NB4 (cell line): ENCODE measurements around the gene CARD19.
"Not testable (repeated sequence)": the region's sequence is repeated elsewhere in the genome, so short reads cannot be mapped to it uniquely, and the experiment has no call there.

Source experiments
- DNase-seq: peaks from one replicate; pipeline ENCODE4 v3.0.0; 2010; ENCODE audit warnings: low read depth
- H3K4me3 ChIP-seq: one replicate; pipeline ENCODE4 v1.5.1; 2011; ENCODE audit warnings: mild to moderate bottlenecking, low read depth, low read length, moderate library complexity
- CTCF ChIP-seq: IDR thresholded peaks from one replicate; pipeline ENCODE4 v1.5.1; 2012; ENCODE audit warnings: low read depth, low read length
- MAX ChIP-seq: IDR thresholded peaks from 2 replicates; pipeline ENCODE4 v1.6.1; 2011; ENCODE audit warnings: low read depth, low read length
- MYC ChIP-seq: IDR thresholded peaks from 2 replicates; pipeline ENCODE4 v1.6.1; 2011; ENCODE audit warnings: low read depth, low read length
- POLR2A ChIP-seq: IDR thresholded peaks from 2 replicates; pipeline ENCODE4 v1.6.1; 2011; ENCODE audit warnings: mild to moderate bottlenecking; ENCODE audit not compliant: insufficient read length; ENCODE audit errors: extremely low read depth

Gene CARD19

GRCh38 chr9:93139365-93140182 lies 43.6 kb downstream of the CARD19 start:
- H3K4me3 ChIP-seq, result no peak overlapping the region
- no peak for TF ChIP-seq MAX
- no peak for TF ChIP-seq MYC
- no peak for TF ChIP-seq CTCF
- TF ChIP-seq POLR2A, result no peak
- no peak for DNase-seq

- TF ChIP-seq MYC, result no peak
- TF ChIP-seq POLR2A, result no peak
- TF ChIP-seq CTCF, result no peak
- TF ChIP-seq MAX, result no peak
- no peak overlapping the region for H3K4me3 ChIP-seq
- DNase-seq, result no peak
Measured at GRCh38 chr9:93141771-93142483, 45.9 kb downstream of the CARD19 start.

- no peak for DNase-seq
- no peak for TF ChIP-seq MAX
- TF ChIP-seq MYC, result no peak
- TF ChIP-seq CTCF, result no peak
- no peak for TF ChIP-seq POLR2A
- H3K4me3 ChIP-seq, result no peak overlapping the region
Measured at GRCh38 chr9:93143830-93144530, 48.0 kb downstream of the CARD19 start.

GRCh38 chr9:93146696-93147095 lies 50.7 kb downstream of the CARD19 start:
- DNase-seq, H3K4me3 ChIP-seq: not testable (repeated sequence)

- TF ChIP-seq POLR2A (no peak), MYC (no peak), CTCF (no peak), MAX (no peak)
- no peak for DNase-seq
- no peak overlapping the region for H3K4me3 ChIP-seq
Measured at GRCh38 chr9:93147632-93148031, 51.6 kb downstream of the CARD19 start.

- no peak for DNase-seq
- TF ChIP-seq CTCF (no peak), POLR2A (no peak)
- no peak overlapping the region for H3K4me3 ChIP-seq
Measured at GRCh38 chr9:93148721-93149120, 52.7 kb downstream of the CARD19 start.
